Sigmoid colon (tissue), 4 donors: ENCODE data around the gene CTXN3.

Experiments used
- EP300 ChIP-seq, 4 donors: sonication (generic); formaldehyde crosslinking; IDR thresholded peaks; one replicate each; pipeline ENCODE4 v1.6.1; 2017; ENCODE audit warnings: antibody characterized with exemption in 4 of 4
- POLR2A ChIP-seq, 2 donors: fragments of 450-650 bp; IDR thresholded peaks; one replicate each; pipeline ENCODE4 v1.6.1; 2016; ENCODE audit warnings: antibody characterized with exemption in 2 of 2, mild to moderate bottlenecking in 2 of 2, moderate library complexity in 2 of 2
- POLR2AphosphoS5 ChIP-seq, 4 donors: sonication (generic); formaldehyde crosslinking; IDR thresholded peaks; one replicate each; pipeline ENCODE4 v1.6.1; 2017; ENCODE audit warnings: antibody characterized with exemption in 4 of 4
- TF ChIP-seq, protein P1 (sequence below), 4 experiments: fragments of 450-650 bp in 3 of 4; fragments of 200-600 bp in 1 of 4; IDR thresholded peaks; one replicate each; pipeline ENCODE4 v1.5.1; 2016 to 2019; ENCODE audit warnings: antibody characterized with exemption in 4 of 4, mild to moderate bottlenecking in 3 of 4, moderate library complexity in 2 of 4

DNA sequence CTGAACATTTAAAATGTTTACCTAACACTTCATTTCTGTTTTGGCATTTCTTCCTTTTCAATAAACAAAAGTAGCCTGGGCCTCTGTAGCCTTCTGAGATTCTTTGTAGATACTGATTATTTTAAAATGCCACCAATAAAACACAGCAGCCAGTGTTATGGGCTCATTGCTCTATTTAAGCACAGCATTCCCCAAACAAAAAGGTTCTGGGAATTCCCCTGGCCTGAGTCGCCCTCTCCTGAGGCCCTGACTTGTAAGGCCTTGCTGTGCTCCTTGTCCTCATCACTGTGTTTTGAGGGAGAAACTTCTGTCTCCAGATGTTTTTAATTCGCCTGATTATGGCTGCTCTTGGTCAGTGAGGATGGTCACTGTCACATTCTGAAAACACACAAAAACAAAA, 33.0 kb upstream of the CTXN3 start:
- TF ChIP-seq POLR2A (IDR thresholded peaks at IDR 0.05) (no peak), EP300 (IDR thresholded peaks at IDR 0.05) (no peak), POLR2AphosphoS5 (IDR thresholded peaks at IDR 0.05) (no peak)
- TF ChIP-seq, protein P1, sequence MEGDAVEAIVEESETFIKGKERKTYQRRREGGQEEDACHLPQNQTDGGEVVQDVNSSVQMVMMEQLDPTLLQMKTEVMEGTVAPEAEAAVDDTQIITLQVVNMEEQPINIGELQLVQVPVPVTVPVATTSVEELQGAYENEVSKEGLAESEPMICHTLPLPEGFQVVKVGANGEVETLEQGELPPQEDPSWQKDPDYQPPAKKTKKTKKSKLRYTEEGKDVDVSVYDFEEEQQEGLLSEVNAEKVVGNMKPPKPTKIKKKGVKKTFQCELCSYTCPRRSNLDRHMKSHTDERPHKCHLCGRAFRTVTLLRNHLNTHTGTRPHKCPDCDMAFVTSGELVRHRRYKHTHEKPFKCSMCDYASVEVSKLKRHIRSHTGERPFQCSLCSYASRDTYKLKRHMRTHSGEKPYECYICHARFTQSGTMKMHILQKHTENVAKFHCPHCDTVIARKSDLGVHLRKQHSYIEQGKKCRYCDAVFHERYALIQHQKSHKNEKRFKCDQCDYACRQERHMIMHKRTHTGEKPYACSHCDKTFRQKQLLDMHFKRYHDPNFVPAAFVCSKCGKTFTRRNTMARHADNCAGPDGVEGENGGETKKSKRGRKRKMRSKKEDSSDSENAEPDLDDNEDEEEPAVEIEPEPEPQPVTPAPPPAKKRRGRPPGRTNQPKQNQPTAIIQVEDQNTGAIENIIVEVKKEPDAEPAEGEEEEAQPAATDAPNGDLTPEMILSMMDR (IDR thresholded peaks at IDR 0.05): no peak
